GM21447 (cell line): ENCODE measurements around the gene MUC6.
"Not testable (repeated sequence)": the region's sequence is repeated elsewhere in the genome, so short reads cannot be mapped to it uniquely, and the experiment has no call there.

Experiments
- ATAC-seq: cut with Tn5 transposase; IDR thresholded peaks from one replicate; pipeline ENCODE4 v1.9.1; 2021; ENCODE audit not compliant: unreplicated experiment

The MUC6 gene

GRCh38 chr11:991034-991433, 45.5 kb downstream of the MUC6 start:
- ATAC-seq: no peak

GRCh38 chr11:990101-990500, 46.4 kb downstream of the MUC6 start:
- ATAC-seq: no peak

- no peak for ATAC-seq
Measured at GRCh38 chr11:987671-988070, 48.8 kb downstream of the MUC6 start.

GRCh38 chr11:986952-987305, 49.6 kb downstream of the MUC6 start:
- no peak for ATAC-seq

- ATAC-seq: no peak
Measured at GRCh38 chr11:986270-986951, 50.1 kb downstream of the MUC6 start.

- ATAC-seq: no peak
Measured at GRCh38 chr11:985848-986247, 50.7 kb downstream of the MUC6 start.

GRCh38 chr11:985406-985805, 51.1 kb downstream of the MUC6 start:
- ATAC-seq: no peak

GRCh38 chr11:984546-984945, 52.0 kb downstream of the MUC6 start:
- ATAC-seq: no peak

- no peak for ATAC-seq
Measured at GRCh38 chr11:981764-982163, 54.8 kb downstream of the MUC6 start.

- ATAC-seq: no peak
Measured at GRCh38 chr11:980438-981357, 55.8 kb downstream of the MUC6 start.

GRCh38 chr11:978781-979180, 57.7 kb downstream of the MUC6 start:
- ATAC-seq: no peak

GRCh38 chr11:977830-978720, 58.4 kb downstream of the MUC6 start:
- no peak for ATAC-seq

GRCh38 chr11:976431-977160, 59.9 kb downstream of the MUC6 start:
- ATAC-seq: no peak

- ATAC-seq: no peak
Measured at GRCh38 chr11:975827-976226, 60.7 kb downstream of the MUC6 start.

- not testable (repeated sequence) for ATAC-seq
Measured at GRCh38 chr11:975376-975775, 61.1 kb downstream of the MUC6 start.

GRCh38 chr11:973237-973636, 63.3 kb downstream of the MUC6 start:
- no peak for ATAC-seq

GRCh38 chr11:972523-973211, 63.9 kb downstream of the MUC6 start:
- no peak for ATAC-seq

- ATAC-seq: no peak
Measured at GRCh38 chr11:971731-972365, 64.7 kb downstream of the MUC6 start.

- ATAC-seq: no peak
Measured at GRCh38 chr11:971092-971690, 65.3 kb downstream of the MUC6 start.
